Measurements from ENCODE around the gene FAM90A26. TPM values are rescaled to one million over a fixed set of nuclear protein-coding genes. Genes with fewer than 3 reads are reported as not detected.

The FAM90A26 gene
- not detected in 5 replicates for total RNA-seq (2022; extraction: Qiagen RNA extraction)

GRCh38 chr4:9169791-9170459 is at the start of gene FAM90A26:
Gene FAM90A26 (plus strand): TSS chr4:9170409. CDS start chr4:9173173, 2,764 bp downstream.

GRCh38 chr4:9210357-9210756 is 40.1 kb downstream of the FAM90A26 start, which contains the start of gene USP17L10:
Gene USP17L10 (plus strand): TSS chr4:9210657. CDS start chr4:9210657, 0 bp downstream.

GRCh38 chr4:9215105-9215504 is 44.9 kb downstream of the FAM90A26 start, which contains the start of gene USP17L11:
Gene USP17L11 (plus strand): TSS chr4:9215405. CDS start chr4:9215405, 0 bp downstream.

GRCh38 chr4:9219852-9220251 is 49.6 kb downstream of the FAM90A26 start, which contains the start of gene USP17L12:
Gene USP17L12 (plus strand): TSS chr4:9220152. CDS start chr4:9220152, 0 bp downstream.

GRCh38 chr4:9224596-9224995 is 54.4 kb downstream of the FAM90A26 start, which contains the start of gene USP17L13:
Gene USP17L13 (plus strand): TSS chr4:9224896. CDS start chr4:9224896, 0 bp downstream.

Other genes starting within 250 kb of the FAM90A26 start
- not detected in 5 replicates for gene USP17L10, start 40.2 kb downstream of the FAM90A26 start, total RNA-seq (2022; extraction: Qiagen RNA extraction)
- gene USP17L11, start 45.0 kb downstream of the FAM90A26 start, total RNA-seq (2022; extraction: Qiagen RNA extraction), result not detected in 5 replicates
- gene USP17L12, start 49.7 kb downstream of the FAM90A26 start, total RNA-seq (2022; extraction: Qiagen RNA extraction), result not detected in 5 replicates
- not detected in 5 replicates for gene USP17L13, start 54.5 kb downstream of the FAM90A26 start, total RNA-seq (2022; extraction: Qiagen RNA extraction)
- not detected in 5 replicates for gene USP17L15, start 64.0 kb downstream of the FAM90A26 start, total RNA-seq (2022; extraction: Qiagen RNA extraction)
- not detected in 5 replicates for gene USP17L17, start 73.5 kb downstream of the FAM90A26 start, total RNA-seq (2022; extraction: Qiagen RNA extraction)
- not detected in 5 replicates for gene USP17L18, start 78.2 kb downstream of the FAM90A26 start, total RNA-seq (2022; extraction: Qiagen RNA extraction)
- gene USP17L19, start 83.0 kb downstream of the FAM90A26 start, total RNA-seq (2022; extraction: Qiagen RNA extraction), result not detected in 5 replicates
- not detected in 5 replicates for gene USP17L20, start 87.7 kb downstream of the FAM90A26 start, total RNA-seq (2022; extraction: Qiagen RNA extraction)
- not detected in 5 replicates for gene USP17L21, start 92.5 kb downstream of the FAM90A26 start, total RNA-seq (2022; extraction: Qiagen RNA extraction)
- gene USP17L22, start 97.2 kb downstream of the FAM90A26 start, total RNA-seq (2022; extraction: Qiagen RNA extraction), result not detected in 5 replicates
- gene USP17L24, start 154.8 kb downstream of the FAM90A26 start, total RNA-seq (2022; extraction: Qiagen RNA extraction), result not detected in 5 replicates
- gene USP17L25, start 159.5 kb downstream of the FAM90A26 start, total RNA-seq (2022; extraction: Qiagen RNA extraction), result not detected in 5 replicates
- not detected in 5 replicates for gene USP17L26, start 164.2 kb downstream of the FAM90A26 start, total RNA-seq (2022; extraction: Qiagen RNA extraction)
- not detected in 5 replicates for gene USP17L5, start 169.0 kb downstream of the FAM90A26 start, total RNA-seq (2022; extraction: Qiagen RNA extraction)
- not detected in 5 replicates for gene USP17L27, start 173.7 kb downstream of the FAM90A26 start, total RNA-seq (2022; extraction: Qiagen RNA extraction)
- gene USP17L28, start 178.5 kb downstream of the FAM90A26 start, total RNA-seq (2022; extraction: Qiagen RNA extraction), result not detected in 5 replicates
- not detected in 5 replicates for gene USP17L29, start 183.2 kb downstream of the FAM90A26 start, total RNA-seq (2022; extraction: Qiagen RNA extraction)
- gene USP17L30, start 192.7 kb downstream of the FAM90A26 start, total RNA-seq (2022; extraction: Qiagen RNA extraction), result not detected in 5 replicates

All from A549 treated with Mapracorat at 1 μM for 4 hours (cell line).